ENCODE measurements around the gene CPSF4. TPM values are rescaled to one million over a fixed set of nuclear protein-coding genes. Genes with fewer than 3 reads are reported as not detected.
"Not testable (repeated sequence)": the region's sequence is repeated elsewhere in the genome, so short reads cannot be mapped to it uniquely, and the experiment has no call there.

Gene CPSF4
- total and polyA plus RNA-seq, 2 donors, result 19.0 to 51.1 TPM

DNA sequence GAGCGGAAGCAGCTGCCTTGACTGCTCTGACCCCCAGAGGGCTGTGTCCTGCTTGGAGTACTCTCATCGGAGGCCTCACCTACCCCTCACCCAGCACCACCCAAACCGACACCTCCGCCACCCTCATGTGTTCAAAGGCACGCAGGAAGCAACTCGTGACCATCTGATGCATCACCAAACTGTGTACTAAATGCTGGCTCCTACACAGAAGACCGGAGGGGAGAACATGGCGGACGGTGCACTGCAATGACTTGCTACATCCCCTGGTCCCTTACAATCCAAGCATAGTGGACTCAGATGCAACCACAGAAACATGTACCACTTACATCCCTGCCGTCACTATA lies 33.8 kb upstream of the CPSF4 start:
- Histone ChIP-seq H3K4me3 (ENCODE audit: low read length in 2 of 2) (no peak overlapping the region), H3K4me1 (ENCODE audit: control insufficient read depth in 2 of 2, insufficient read depth in 2 of 2, low read length in 2 of 2) (peaks cover 18 to 20% of the 10 kb centered on the region in 2 donors), H3K27ac (ENCODE audit: low read depth in 1 of 2, low read length in 1 of 2) (no peak overlapping the region), H3K9me3 (ENCODE audit: control insufficient read depth in 2 of 2, insufficient read depth in 1 of 2, low read length in 1 of 2) (no peaks in the 10 kb centered on the region), H3K27me3 (ENCODE audit: control insufficient read depth in 2 of 2, insufficient read depth in 1 of 2, low read length in 1 of 2) (no peaks in the 10 kb centered on the region), H3K36me3 (ENCODE audit: control insufficient read depth in 2 of 2, insufficient read depth in 2 of 2, low read length in 1 of 2) (peaks cover 44% of the 10 kb centered on the region in 2 donors)
- WGBS, result 98% methylated on average over 10 of the region's 10 CpGs
- DNase-seq (ENCODE audit: low read depth in 6 of 9, low spot score in 9 of 9), result no peak

DNA sequence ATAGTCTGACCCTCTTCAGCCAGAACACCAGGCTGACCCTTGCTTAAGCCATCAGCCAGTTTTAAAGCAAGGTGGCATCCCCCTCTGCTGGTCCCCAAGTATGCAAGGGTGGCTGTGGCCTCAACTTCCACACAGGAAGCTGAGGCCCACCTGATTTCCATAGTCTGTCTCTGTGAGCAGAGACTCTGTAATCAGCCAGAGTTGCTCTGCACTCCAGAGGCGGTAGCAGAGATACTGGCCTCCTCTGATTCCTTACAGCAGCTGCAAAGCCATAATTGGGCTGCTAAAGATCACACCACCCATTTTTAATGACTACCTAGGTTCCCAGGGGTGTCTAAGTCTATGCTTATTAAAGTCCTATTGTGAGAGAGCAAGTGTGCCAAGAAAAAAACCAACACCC lies 32.2 kb upstream of the CPSF4 start:
- no peak overlapping the region for H3K4me3 ChIP-seq (ENCODE audit: low read length in 2 of 2)
- WGBS, result 49% methylated on average over 1 of the region's 1 CpG
- DNase-seq (ENCODE audit: low read depth in 6 of 9, low spot score in 9 of 9), result peak in 1 of 9 donors; percentile 41
- no peaks in the 10 kb centered on the region for H3K27me3 ChIP-seq (ENCODE audit: control insufficient read depth in 2 of 2, insufficient read depth in 1 of 2, low read length in 1 of 2)
- H3K9me3 ChIP-seq (ENCODE audit: control insufficient read depth in 2 of 2, insufficient read depth in 1 of 2, low read length in 1 of 2), result no peaks in the 10 kb centered on the region
- peaks cover 33 to 42% of the 10 kb centered on the region in 2 donors for H3K36me3 ChIP-seq (ENCODE audit: control insufficient read depth in 2 of 2, insufficient read depth in 2 of 2, low read length in 1 of 2)
- peak overlapping the region in 1 of 2 donors; percentile 38 for H3K27ac ChIP-seq (ENCODE audit: low read depth in 1 of 2, low read length in 1 of 2)
- H3K4me1 ChIP-seq (ENCODE audit: control insufficient read depth in 2 of 2, insufficient read depth in 2 of 2, low read length in 2 of 2), result peaks cover 20 to 25% of the 10 kb centered on the region in 2 donors

GRCh38 chr7:99407872-99408378 lies 30.8 kb upstream of the CPSF4 start:
- under 1% methylated on average over 28 of the region's 28 CpGs for WGBS
- H3K36me3 ChIP-seq (ENCODE audit: control insufficient read depth in 2 of 2, insufficient read depth in 2 of 2, low read length in 1 of 2), result peaks cover 32 to 45% of the 10 kb centered on the region in 2 donors
- H3K27ac ChIP-seq (ENCODE audit: low read depth in 1 of 2, low read length in 1 of 2), result peak overlapping the region; percentile 94
- peak overlapping the region; percentile 66 to 99 for H3K4me3 ChIP-seq (ENCODE audit: low read length in 2 of 2)
- no peaks in the 10 kb centered on the region for H3K27me3 ChIP-seq (ENCODE audit: control insufficient read depth in 2 of 2, insufficient read depth in 1 of 2, low read length in 1 of 2)
- no peaks in the 10 kb centered on the region for H3K9me3 ChIP-seq (ENCODE audit: control insufficient read depth in 2 of 2, insufficient read depth in 1 of 2, low read length in 1 of 2)
- peaks cover 20 to 25% of the 10 kb centered on the region in 2 donors for H3K4me1 ChIP-seq (ENCODE audit: control insufficient read depth in 2 of 2, insufficient read depth in 2 of 2, low read length in 2 of 2)
- peak in 2 of 9 donors; percentile 10 to 16 for DNase-seq (ENCODE audit: low read depth in 6 of 9, low spot score in 9 of 9)

GRCh38 chr7:99408379-99409191 lies 30.2 kb upstream of the CPSF4 start, which contains the start of the genes BUD31 and PDAP1:
BUD31 (plus strand) TSS chr7:99408969; CDS start chr7:99411093, 2,124 bp downstream.
PDAP1 (minus strand) TSS chr7:99408597; CDS start chr7:99408548, 49 bp downstream.
- H3K4me1 ChIP-seq (ENCODE audit: control insufficient read depth in 2 of 2, insufficient read depth in 2 of 2, low read length in 2 of 2), result peaks cover 20 to 25% of the 10 kb centered on the region in 2 donors
- peak within 1 kb of the TSS; percentile 66 to 99 for H3K4me3 ChIP-seq (ENCODE audit: low read length in 2 of 2)
- H3K27me3 ChIP-seq (ENCODE audit: control insufficient read depth in 2 of 2, insufficient read depth in 1 of 2, low read length in 1 of 2), result no peaks in the 10 kb centered on the region
- H3K27ac ChIP-seq (ENCODE audit: low read depth in 1 of 2, low read length in 1 of 2), result peak within 1 kb of the TSS; percentile 94
- no peaks in the 10 kb centered on the region for H3K9me3 ChIP-seq (ENCODE audit: control insufficient read depth in 2 of 2, insufficient read depth in 1 of 2, low read length in 1 of 2)
- peak; percentile 95 to 100 (median 99) for DNase-seq (ENCODE audit: low read depth in 6 of 9, low spot score in 9 of 9)
- WGBS, result under 1% methylated on average over 72 of the region's 72 CpGs
- H3K36me3 ChIP-seq (ENCODE audit: control insufficient read depth in 2 of 2, insufficient read depth in 2 of 2, low read length in 1 of 2), result peaks cover 27 to 45% of the 10 kb centered on the region in 2 donors

GRCh38 chr7:99409192-99409572 lies 29.6 kb upstream of the CPSF4 start:
- Histone ChIP-seq H3K27me3 (ENCODE audit: control insufficient read depth in 2 of 2, insufficient read depth in 1 of 2, low read length in 1 of 2) (no peaks in the 10 kb centered on the region), H3K9me3 (ENCODE audit: control insufficient read depth in 2 of 2, insufficient read depth in 1 of 2, low read length in 1 of 2) (no peaks in the 10 kb centered on the region), H3K4me1 (ENCODE audit: control insufficient read depth in 2 of 2, insufficient read depth in 2 of 2, low read length in 2 of 2) (peaks cover 20 to 25% of the 10 kb centered on the region in 2 donors), H3K27ac (ENCODE audit: low read depth in 1 of 2, low read length in 1 of 2) (peak overlapping the region; percentile 84 to 94), H3K4me3 (ENCODE audit: low read length in 2 of 2) (peak overlapping the region; percentile 66 to 99), H3K36me3 (ENCODE audit: control insufficient read depth in 2 of 2, insufficient read depth in 2 of 2, low read length in 1 of 2) (peaks cover 25 to 45% of the 10 kb centered on the region in 2 donors)
- DNase-seq (ENCODE audit: low read depth in 6 of 9, low spot score in 9 of 9), result peak in 1 of 9 donors; percentile 14
- WGBS, result under 1% methylated on average over 18 of the region's 18 CpGs

DNA sequence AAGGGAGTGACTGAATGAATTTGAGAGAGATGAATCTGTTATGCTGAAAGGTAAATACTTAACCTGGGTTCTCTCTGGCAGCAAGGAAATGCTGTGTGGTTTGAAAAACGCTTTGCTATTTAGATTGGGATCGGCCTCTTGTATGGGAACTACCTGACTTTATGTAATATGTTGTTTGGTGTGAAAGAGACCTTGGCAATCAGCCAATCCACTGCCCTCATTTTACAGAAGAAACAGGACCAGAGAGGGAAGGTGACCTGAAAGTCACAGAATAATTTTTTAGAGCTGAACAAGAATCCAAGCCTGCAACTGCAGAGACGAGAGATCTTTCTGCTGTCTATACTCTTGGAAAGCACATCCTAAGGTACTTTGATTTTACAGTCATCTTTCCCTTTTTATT lies 28.9 kb upstream of the CPSF4 start:
- no peaks in the 10 kb centered on the region for H3K9me3 ChIP-seq (ENCODE audit: control insufficient read depth in 2 of 2, insufficient read depth in 1 of 2, low read length in 1 of 2)
- DNase-seq (ENCODE audit: low read depth in 6 of 9, low spot score in 9 of 9), result no peak
- H3K27me3 ChIP-seq (ENCODE audit: control insufficient read depth in 2 of 2, insufficient read depth in 1 of 2, low read length in 1 of 2), result no peaks in the 10 kb centered on the region
- H3K27ac ChIP-seq (ENCODE audit: low read depth in 1 of 2, low read length in 1 of 2), result peak overlapping the region in 1 of 2 donors; percentile 84
- 47% methylated on average over 3 of the region's 3 CpGs for WGBS
- peak overlapping the region; percentile 66 to 99 for H3K4me3 ChIP-seq (ENCODE audit: low read length in 2 of 2)
- peaks cover 20 to 25% of the 10 kb centered on the region in 2 donors for H3K4me1 ChIP-seq (ENCODE audit: control insufficient read depth in 2 of 2, insufficient read depth in 2 of 2, low read length in 2 of 2)
- H3K36me3 ChIP-seq (ENCODE audit: control insufficient read depth in 2 of 2, insufficient read depth in 2 of 2, low read length in 1 of 2), result peaks cover 25 to 46% of the 10 kb centered on the region in 2 donors

- no peak overlapping the region for H3K4me3 ChIP-seq (ENCODE audit: low read length in 2 of 2)
These were observed 28.1 kb upstream of the CPSF4 start for GRCh38 chr7:99410635-99411034.

DNA sequence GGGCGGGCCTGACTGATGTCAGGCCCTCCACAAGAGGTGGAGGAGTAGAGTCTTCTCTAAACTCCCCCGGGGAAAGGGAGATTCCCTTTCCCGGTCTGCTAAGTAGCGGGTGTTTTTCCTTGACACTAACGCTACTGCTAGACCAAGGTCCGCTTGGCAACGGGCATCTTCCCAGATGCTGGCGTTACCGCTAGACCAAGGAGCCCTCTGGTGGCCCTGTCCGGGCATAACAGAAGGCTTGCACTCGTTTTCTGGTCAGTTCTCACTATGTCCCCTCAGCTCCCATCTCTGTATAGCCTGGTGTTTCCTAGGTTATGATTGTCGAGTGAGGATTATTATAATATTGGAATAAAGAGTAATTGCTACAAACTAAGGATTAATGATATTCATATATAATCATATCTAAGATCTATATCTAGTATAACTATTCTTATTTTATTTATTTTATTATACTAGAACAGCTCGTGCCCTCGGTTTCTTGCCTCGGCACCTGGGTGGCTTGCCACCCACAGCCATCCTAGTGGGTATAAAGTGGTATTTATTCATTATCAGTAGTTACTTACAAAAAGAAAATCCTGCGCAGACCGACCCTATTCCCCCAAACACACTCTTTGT lies 23.1 kb upstream of the CPSF4 start:
- H3K36me3 ChIP-seq (ENCODE audit: control insufficient read depth in 2 of 2, insufficient read depth in 2 of 2, low read length in 1 of 2), result peaks cover 80 to 94% of the 10 kb centered on the region in 2 donors
- not testable (repeated sequence) for DNase-seq (ENCODE audit: low read depth in 6 of 9, low spot score in 9 of 9); H3K4me3 ChIP-seq (ENCODE audit: low read length in 2 of 2); H3K27ac ChIP-seq (ENCODE audit: low read depth in 1 of 2, low read length in 1 of 2); H3K27me3 ChIP-seq (ENCODE audit: control insufficient read depth in 2 of 2, insufficient read depth in 1 of 2, low read length in 1 of 2); H3K4me1 ChIP-seq (ENCODE audit: control insufficient read depth in 2 of 2, insufficient read depth in 2 of 2, low read length in 2 of 2); H3K9me3 ChIP-seq (ENCODE audit: control insufficient read depth in 2 of 2, insufficient read depth in 1 of 2, low read length in 1 of 2)
- 94% methylated on average over 17 of the region's 17 CpGs for WGBS

More at GRCh38 chr7:99410635-99411034, 28.1 kb upstream of the CPSF4 start:
- Histone ChIP-seq H3K9me3 (ENCODE audit: control insufficient read depth in 2 of 2, insufficient read depth in 1 of 2, low read length in 1 of 2) (no peaks in the 10 kb centered on the region), H3K4me1 (ENCODE audit: control insufficient read depth in 2 of 2, insufficient read depth in 2 of 2, low read length in 2 of 2) (peaks cover 20 to 25% of the 10 kb centered on the region in 2 donors), H3K36me3 (ENCODE audit: control insufficient read depth in 2 of 2, insufficient read depth in 2 of 2, low read length in 1 of 2) (peaks cover 32 to 51% of the 10 kb centered on the region in 2 donors), H3K27me3 (ENCODE audit: control insufficient read depth in 2 of 2, insufficient read depth in 1 of 2, low read length in 1 of 2) (no peaks in the 10 kb centered on the region), H3K27ac (ENCODE audit: low read depth in 1 of 2, low read length in 1 of 2) (no peak overlapping the region)
- WGBS, result 96% methylated on average over 2 of the region's 2 CpGs
- no peak for DNase-seq (ENCODE audit: low read depth in 6 of 9, low spot score in 9 of 9)

GRCh38 chr7:99418260-99418659 lies 20.5 kb upstream of the CPSF4 start:
- WGBS, result 97% methylated on average over 9 of the region's 9 CpGs
- H3K9me3 ChIP-seq (ENCODE audit: control insufficient read depth in 2 of 2, insufficient read depth in 1 of 2, low read length in 1 of 2), result no peaks in the 10 kb centered on the region
- no peak for DNase-seq (ENCODE audit: low read depth in 6 of 9, low spot score in 9 of 9)
- peaks cover 74 to 77% of the 10 kb centered on the region in 2 donors for H3K36me3 ChIP-seq (ENCODE audit: control insufficient read depth in 2 of 2, insufficient read depth in 2 of 2, low read length in 1 of 2)
- no peaks in the 10 kb centered on the region for H3K4me1 ChIP-seq (ENCODE audit: control insufficient read depth in 2 of 2, insufficient read depth in 2 of 2, low read length in 2 of 2)
- H3K27me3 ChIP-seq (ENCODE audit: control insufficient read depth in 2 of 2, insufficient read depth in 1 of 2, low read length in 1 of 2), result no peaks in the 10 kb centered on the region
- H3K27ac ChIP-seq (ENCODE audit: low read depth in 1 of 2, low read length in 1 of 2), result no peak overlapping the region
- no peak overlapping the region for H3K4me3 ChIP-seq (ENCODE audit: low read length in 2 of 2)
